ENCODE results near the gene EVA1A. TPM values are rescaled to one million over a fixed set of nuclear protein-coding genes. Genes with fewer than 3 reads are reported as not detected.

Gene EVA1A
- total RNA-seq, 4 donors from 2014 or later: 0.16 to 2.4 (median 0.82) TPM

GRCh38 chr2:75519843-75520242 is 40.9 kb downstream of the EVA1A start:
- Histone ChIP-seq H3K9me3 (no peaks in the 10 kb centered on the region), H3K4me3 (no peak overlapping the region), H3K4me1 (no peaks in the 10 kb centered on the region), H3K27me3 (no peaks in the 10 kb centered on the region), H3K27ac (no peak overlapping the region), H3K36me3 (no peaks in the 10 kb centered on the region)
- ATAC-seq (no peak), DNase-seq (no peak)
- in situ Hi-C loops (cut with MboI; ENCODE audit: low sequenced_read_pairs in 4 of 4): no loop called here
- no peak for TF ChIP-seq POLR2A (IDR thresholded peaks at IDR 0.05)
- no peak for TF ChIP-seq CTCF (IDR thresholded peaks at IDR 0.05 in 4 of 5, conservative IDR thresholded peaks at IDR 0.05 in 1 of 5)
- intact Hi-C loops (cut with DNase I; ENCODE audit: low total_unique reads): no loop called here

GRCh38 chr2:75518638-75519465 is 41.9 kb downstream of the EVA1A start:
- ATAC-seq: no peak
- no peak overlapping the region for H3K4me3 ChIP-seq
- H3K27me3 ChIP-seq: no peaks in the 10 kb centered on the region
- in situ Hi-C loops (cut with MboI; ENCODE audit: low sequenced_read_pairs in 4 of 4): no loop called here
- H3K4me1 ChIP-seq: no peaks in the 10 kb centered on the region
- intact Hi-C loops (cut with DNase I; ENCODE audit: low total_unique reads): no loop called here
- no peak for TF ChIP-seq POLR2A (IDR thresholded peaks at IDR 0.05)
- no peak for TF ChIP-seq CTCF (IDR thresholded peaks at IDR 0.05 in 4 of 5, conservative IDR thresholded peaks at IDR 0.05 in 1 of 5)
- DNase-seq: no peak
- no peaks in the 10 kb centered on the region for H3K9me3 ChIP-seq
- no peaks in the 10 kb centered on the region for H3K36me3 ChIP-seq
- no peak overlapping the region for H3K27ac ChIP-seq

GRCh38 chr2:75517547-75518230 is 43.0 kb downstream of the EVA1A start:
- in situ Hi-C loops (cut with MboI; ENCODE audit: low sequenced_read_pairs in 4 of 4): no loop called here
- no peak overlapping the region for H3K27ac ChIP-seq
- H3K27me3 ChIP-seq: no peaks in the 10 kb centered on the region
- H3K36me3 ChIP-seq: no peaks in the 10 kb centered on the region
- ATAC-seq (no peak), DNase-seq (no peak)
- TF ChIP-seq CTCF (IDR thresholded peaks at IDR 0.05 in 4 of 5, conservative IDR thresholded peaks at IDR 0.05 in 1 of 5) (no peak), POLR2A (IDR thresholded peaks at IDR 0.05) (no peak)
- H3K9me3 ChIP-seq: no peaks in the 10 kb centered on the region
- H3K4me1 ChIP-seq: no peaks in the 10 kb centered on the region
- no peak overlapping the region for H3K4me3 ChIP-seq
- intact Hi-C loops (cut with DNase I; ENCODE audit: low total_unique reads): no loop called here

GRCh38 chr2:75516378-75517360 is 44.1 kb downstream of the EVA1A start:
- H3K4me1 ChIP-seq: no peaks in the 10 kb centered on the region
- H3K9me3 ChIP-seq: no peaks in the 10 kb centered on the region
- ATAC-seq: no peak
- in situ Hi-C loops (cut with MboI; ENCODE audit: low sequenced_read_pairs in 4 of 4): no loop called here
- H3K27me3 ChIP-seq: no peaks in the 10 kb centered on the region
- no peaks in the 10 kb centered on the region for H3K36me3 ChIP-seq
- TF ChIP-seq POLR2A (IDR thresholded peaks at IDR 0.05): no peak
- no peak for TF ChIP-seq CTCF (IDR thresholded peaks at IDR 0.05 in 4 of 5, conservative IDR thresholded peaks at IDR 0.05 in 1 of 5)
- no peak for DNase-seq
- no peak overlapping the region for H3K27ac ChIP-seq
- no peak overlapping the region for H3K4me3 ChIP-seq
- intact Hi-C loops (cut with DNase I; ENCODE audit: low total_unique reads): no loop called here
